ENCODE data around the gene CALHM1.

GRCh38 chr10:103452506-103453230 is 6.0 kb downstream of the CALHM1 start:
- TF ChIP-seq SMARCE1 (IDR thresholded peaks at IDR 0.05; ENCODE audit: borderline replicate concordance) = no peak
- no peak for TF ChIP-seq ZNF382 (CRISPR knock-in tag; IDR thresholded peaks at IDR 0.05; ENCODE audit: borderline replicate concordance)
- no peak for TF ChIP-seq KDM1A (CRISPR knock-in tag; IDR thresholded peaks at IDR 0.05)
- TF ChIP-seq HNF4G (IDR thresholded peaks at IDR 0.05; ENCODE audit: borderline replicate concordance, low read depth, low read length) = no peak
- TF ChIP-seq HNF4G (CRISPR knock-in tag; IDR thresholded peaks at IDR 0.05; ENCODE audit: borderline replicate concordance, low read depth) = no peak
- TF ChIP-seq ZNF281 (CRISPR knock-in tag; IDR thresholded peaks at IDR 0.05; ENCODE audit: borderline replicate concordance) = no peak
- no peak for TF ChIP-seq ZNF407 (CRISPR knock-in tag; IDR thresholded peaks at IDR 0.05; ENCODE audit: not compliant biosample characterization)
- no peak for TF ChIP-seq ZNF431 (CRISPR knock-in tag; IDR thresholded peaks at IDR 0.05; ENCODE audit: borderline replicate concordance, low read depth)
- TF ChIP-seq MAX (IDR thresholded peaks at IDR 0.05) = no peak
- TF ChIP-seq PBX2 (CRISPR knock-in tag; IDR thresholded peaks at IDR 0.05) = no peak
- TF ChIP-seq RELA (CRISPR knock-in tag; IDR thresholded peaks at IDR 0.05) = no peak
- TF ChIP-seq CTCF (CRISPR knock-in tag; IDR thresholded peaks at IDR 0.05) = no peak
- no peak for TF ChIP-seq PHF5A (CRISPR knock-in tag; IDR thresholded peaks at IDR 0.05; ENCODE audit: low read depth, unreplicated experiment)

All from HepG2 (cell line).